GM12878 (cell line): ENCODE data around the gene MYB.

ENCODE experiments used
- ATF2 ChIP-seq: IDR thresholded peaks from 2 replicates; pipeline ENCODE4 v1.6.1; 2012; ENCODE audit warnings: low read length, inconsistent platforms
- BHLHE40 ChIP-seq, 2 experiments: fragments of 450-650 bp in 1 of 2; IDR thresholded peaks; 2 replicates each; pipeline ENCODE4 v1.6.1; 2011 to 2017; ENCODE audit warnings: low read depth in 2 of 2, borderline replicate concordance in 1 of 2, improper control_type of control experiment in 1 of 2, low read length in 1 of 2, mild to moderate bottlenecking in 1 of 2
- CTCF ChIP-seq, 3 experiments: IDR thresholded peaks in 2 of 3; conservative IDR thresholded peaks in 1 of 3; 2 replicates each; pipeline ENCODE4 v1.5.1; 2011; ENCODE audit warnings: low read depth in 3 of 3, low read length in 3 of 3, mild to moderate bottlenecking in 3 of 3, control low read depth in 2 of 3, moderate library complexity in 2 of 3, inconsistent platforms in 1 of 3, mixed read lengths in 1 of 3; ENCODE audit not compliant: control insufficient read depth in 2 of 3, insufficient read depth in 1 of 3; ENCODE audit errors: extremely low read depth in 1 of 3
- EZH2 ChIP-seq: IDR thresholded peaks from 2 replicates; pipeline ENCODE4 v1.6.1; 2012; ENCODE audit warnings: low read depth, mild to moderate bottlenecking, control low read depth, inconsistent platforms, low read length, borderline replicate concordance; ENCODE audit not compliant: control insufficient read depth
- MAX ChIP-seq: IDR thresholded peaks from 2 replicates; pipeline ENCODE4 v1.6.1; 2012; ENCODE audit warnings: low read depth, low read length, improper control_type of control experiment
- MYB ChIP-seq: fragments of 150-350 bp; IDR thresholded peaks from 2 replicates; pipeline ENCODE4 v1.6.1; 2014; ENCODE audit warnings: mild to moderate bottlenecking, low read depth, low read length, borderline replicate concordance
- POLR2A ChIP-seq: IDR thresholded peaks from 2 replicates; pipeline ENCODE4 v1.6.1; 2011; ENCODE audit warnings: low read depth, mild to moderate bottlenecking, low read length
- RB1 ChIP-seq: fragments of 450-650 bp; formaldehyde crosslinking; IDR thresholded peaks from 2 replicates; pipeline ENCODE4 v1.6.1; 2017; ENCODE audit warnings: mild to moderate bottlenecking, borderline replicate concordance
- RFX5 ChIP-seq: IDR thresholded peaks from 2 replicates; pipeline ENCODE4 v1.6.1; 2011; ENCODE audit warnings: low read depth, low read length, improper control_type of control experiment
- YY1 ChIP-seq: IDR thresholded peaks from 2 replicates; pipeline ENCODE4 v1.6.1; 2011; ENCODE audit warnings: low read depth, mild to moderate bottlenecking, low read length
- ZBTB33 ChIP-seq: fragments of 450-650 bp; IDR thresholded peaks from 2 replicates; pipeline ENCODE4 v1.6.1; 2017; ENCODE audit warnings: mild to moderate bottlenecking
- TF ChIP-seq, protein P1 (sequence below): fragments of 450-650 bp; IDR thresholded peaks from 2 replicates; pipeline ENCODE4 v1.6.1; 2016; ENCODE audit warnings: mild to moderate bottlenecking

DNA sequence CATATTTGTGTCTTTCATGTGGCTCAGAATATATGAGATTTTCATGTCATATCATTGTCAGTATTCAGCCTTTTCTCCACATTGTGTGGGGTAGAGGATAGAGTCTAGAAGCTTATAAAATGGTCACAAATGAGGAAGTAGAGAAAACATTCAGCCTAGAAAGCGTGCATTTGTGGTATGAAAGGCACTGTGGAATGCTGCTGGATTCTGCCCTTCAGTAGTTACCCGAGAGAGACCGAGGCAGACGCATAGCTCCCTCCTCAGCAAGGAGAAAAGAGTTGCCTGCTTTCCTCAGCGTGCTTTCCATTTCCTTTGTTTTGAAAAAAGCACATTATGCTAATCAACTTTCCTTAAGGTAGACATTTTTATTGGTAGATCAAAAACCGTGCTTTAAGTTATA lies 28.7 kb downstream of the MYB start:
- no peak for TF ChIP-seq RB1
- TF ChIP-seq, protein P1, sequence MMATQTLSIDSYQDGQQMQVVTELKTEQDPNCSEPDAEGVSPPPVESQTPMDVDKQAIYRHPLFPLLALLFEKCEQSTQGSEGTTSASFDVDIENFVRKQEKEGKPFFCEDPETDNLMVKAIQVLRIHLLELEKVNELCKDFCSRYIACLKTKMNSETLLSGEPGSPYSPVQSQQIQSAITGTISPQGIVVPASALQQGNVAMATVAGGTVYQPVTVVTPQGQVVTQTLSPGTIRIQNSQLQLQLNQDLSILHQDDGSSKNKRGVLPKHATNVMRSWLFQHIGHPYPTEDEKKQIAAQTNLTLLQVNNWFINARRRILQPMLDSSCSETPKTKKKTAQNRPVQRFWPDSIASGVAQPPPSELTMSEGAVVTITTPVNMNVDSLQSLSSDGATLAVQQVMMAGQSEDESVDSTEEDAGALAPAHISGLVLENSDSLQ: no peak
- no peak for TF ChIP-seq MYB
- no peak for TF ChIP-seq CTCF (IDR thresholded peaks at IDR 0.05 in 2 of 3, conservative IDR thresholded peaks at IDR 0.05 in 1 of 3; ENCODE audit: control insufficient read depth in 2 of 3, extremely low read depth in 1 of 3, insufficient read depth in 1 of 3, low read depth in 3 of 3, low read length in 3 of 3)
- TF ChIP-seq POLR2A: no peak
- TF ChIP-seq MAX: no peak
- TF ChIP-seq ATF2: no peak
- no peak for TF ChIP-seq BHLHE40 (IDR thresholded peaks at IDR 0.05; ENCODE audit: borderline replicate concordance in 1 of 2, low read depth in 2 of 2, low read length in 1 of 2)
- TF ChIP-seq ZBTB33: no peak
- TF ChIP-seq RFX5: no peak
- TF ChIP-seq EZH2: no peak
- no peak for TF ChIP-seq YY1
